ENCODE measurements around the gene SMARCC1.
"Not testable (repeated sequence)": the region's sequence is repeated elsewhere in the genome, so short reads cannot be mapped to it uniquely, and the experiment has no call there.

SMARCC1 gene

DNA sequence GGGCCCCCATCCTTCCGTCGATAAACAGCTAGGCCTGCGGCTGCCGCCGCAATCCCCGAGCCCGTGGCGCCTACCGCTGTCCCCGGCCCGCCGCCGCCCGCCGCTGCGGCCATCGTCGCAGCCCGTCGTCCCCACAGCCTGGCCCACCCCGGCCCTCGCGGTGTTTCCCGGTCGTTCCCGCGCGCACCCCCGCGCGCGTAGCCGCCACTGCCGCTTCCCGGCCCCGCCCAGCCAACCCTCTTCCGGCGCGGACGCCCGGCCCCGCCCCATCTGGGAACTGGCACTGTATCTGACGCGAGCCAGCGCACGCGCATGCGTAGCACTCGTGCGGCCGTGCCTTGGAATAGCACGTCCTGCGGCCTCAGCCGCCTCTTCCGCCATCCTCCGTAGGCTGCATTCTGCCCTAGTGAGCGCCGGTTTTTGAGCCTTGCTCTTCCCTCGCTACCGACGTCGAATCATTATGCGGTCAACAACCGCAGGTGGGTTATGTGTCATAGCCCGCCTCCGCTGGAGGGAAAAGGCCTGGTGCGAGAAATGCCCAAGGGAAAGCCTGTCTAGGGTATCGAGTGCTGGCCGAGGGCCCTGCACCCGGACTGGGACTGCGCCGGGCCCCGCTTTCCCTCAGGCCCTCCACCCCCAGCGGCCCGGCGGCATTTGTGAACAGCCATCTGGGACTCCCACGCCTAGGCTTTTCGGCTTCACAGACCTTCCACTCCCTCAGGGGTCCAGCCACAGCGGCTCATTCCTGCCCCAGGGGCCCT is at the start of gene SMARCC1:
Gene SMARCC1, minus strand, starts transcription at position 209 of the 761 bp plus-strand sequence. Its CDS starts 96 bp downstream, at position 113.
- DNase-seq: peak; percentile 84 to 95

DNA sequence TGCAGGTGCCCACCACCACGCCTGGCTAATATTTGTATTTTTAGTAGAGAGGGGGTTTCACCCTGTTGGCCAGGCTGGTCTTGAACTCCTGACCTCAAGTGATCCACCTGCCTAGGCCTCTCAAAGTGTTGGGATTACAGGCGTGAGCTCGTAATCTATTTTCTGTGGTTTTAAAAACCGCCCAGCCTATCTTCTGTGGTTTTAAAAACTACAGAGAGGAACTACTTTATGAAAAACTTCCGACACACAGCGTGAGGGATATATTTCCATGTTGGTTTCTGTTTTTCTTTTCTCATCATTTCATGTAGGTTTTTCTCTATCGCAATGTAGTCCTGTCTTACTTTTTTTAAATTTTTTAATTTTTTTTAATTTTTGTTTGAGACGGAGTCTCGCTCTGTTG is 47.8 kb upstream of the SMARCC1 start:
- DNase-seq: not testable (repeated sequence)

- DNase-seq: no peak
Measured at GRCh38 chr3:47825590-47825989, 43.9 kb upstream of the SMARCC1 start.

- peak; percentile 17 to 74 for DNase-seq
Measured at GRCh38 chr3:47824541-47825473, 43.1 kb upstream of the SMARCC1 start.

GRCh38 chr3:47817609-47818008 is 35.9 kb upstream of the SMARCC1 start:
- DNase-seq: no peak

- no peak for DNase-seq
Measured at GRCh38 chr3:47813551-47814177, 32.0 kb upstream of the SMARCC1 start.

GRCh38 chr3:47804577-47804976 is 22.9 kb upstream of the SMARCC1 start:
- no peak for DNase-seq

DNA sequence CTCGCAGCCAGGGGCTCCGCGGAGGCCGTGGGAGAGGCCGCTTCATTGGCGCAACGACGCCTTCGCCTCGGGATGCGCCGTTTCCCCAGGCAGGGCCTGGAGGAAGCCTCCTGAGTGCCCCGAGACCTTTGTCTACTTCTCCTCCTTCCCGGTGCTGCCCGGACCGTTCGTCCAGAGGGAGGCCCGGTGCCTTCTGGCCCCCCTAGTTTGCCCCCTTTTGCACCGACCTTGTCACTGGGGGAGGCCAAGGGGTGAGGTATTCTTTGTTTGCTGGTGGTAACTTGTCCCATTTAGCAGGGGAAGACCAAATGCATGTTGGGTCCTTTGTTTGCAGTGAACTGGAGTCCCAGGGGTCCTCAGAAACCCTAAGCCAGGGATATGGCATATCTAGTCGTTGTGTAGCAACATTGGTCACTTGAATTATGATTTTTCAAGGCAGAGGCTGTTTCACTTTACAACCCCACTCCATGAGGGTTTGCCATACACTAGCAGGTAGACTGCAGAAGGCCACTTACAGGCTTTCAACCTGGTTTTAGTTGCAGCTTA is 21.9 kb upstream of the SMARCC1 start:
- peak in 1 of 2 experiments; percentile 2 for DNase-seq

GRCh38 chr3:47802734-47803479 is 21.2 kb upstream of the SMARCC1 start, which contains the start of gene DHX30:
DHX30 (plus strand) TSS chr3:47803138; CDS start chr3:47810684, 7,546 bp downstream.
- peak; percentile 13 to 52 for DNase-seq

GRCh38 chr3:47799733-47800132 is 18.0 kb upstream of the SMARCC1 start:
- no peak for DNase-seq

DNA sequence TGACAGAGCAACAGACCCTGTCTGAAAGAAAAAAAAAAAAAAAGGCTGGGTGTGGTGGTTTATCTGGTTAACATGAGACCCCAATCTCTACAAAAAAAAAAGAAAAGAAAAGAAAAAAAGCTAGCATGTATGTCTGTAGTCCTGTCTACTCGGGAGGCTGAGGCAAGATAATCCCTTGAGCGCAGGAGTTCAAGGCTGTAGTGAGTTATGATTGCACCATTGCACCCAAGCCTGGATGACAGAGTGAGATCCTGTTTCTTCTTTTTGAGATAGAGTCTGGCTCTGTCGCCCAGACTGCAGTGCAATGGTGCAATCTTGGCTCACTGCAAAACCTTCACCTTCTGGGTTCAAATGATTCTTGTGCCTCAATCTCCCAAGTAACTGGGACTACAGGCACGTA is 12.9 kb upstream of the SMARCC1 start:
- no peak for DNase-seq

GRCh38 chr3:47792699-47793098 is 11.0 kb upstream of the SMARCC1 start:
- DNase-seq: no peak

DNA sequence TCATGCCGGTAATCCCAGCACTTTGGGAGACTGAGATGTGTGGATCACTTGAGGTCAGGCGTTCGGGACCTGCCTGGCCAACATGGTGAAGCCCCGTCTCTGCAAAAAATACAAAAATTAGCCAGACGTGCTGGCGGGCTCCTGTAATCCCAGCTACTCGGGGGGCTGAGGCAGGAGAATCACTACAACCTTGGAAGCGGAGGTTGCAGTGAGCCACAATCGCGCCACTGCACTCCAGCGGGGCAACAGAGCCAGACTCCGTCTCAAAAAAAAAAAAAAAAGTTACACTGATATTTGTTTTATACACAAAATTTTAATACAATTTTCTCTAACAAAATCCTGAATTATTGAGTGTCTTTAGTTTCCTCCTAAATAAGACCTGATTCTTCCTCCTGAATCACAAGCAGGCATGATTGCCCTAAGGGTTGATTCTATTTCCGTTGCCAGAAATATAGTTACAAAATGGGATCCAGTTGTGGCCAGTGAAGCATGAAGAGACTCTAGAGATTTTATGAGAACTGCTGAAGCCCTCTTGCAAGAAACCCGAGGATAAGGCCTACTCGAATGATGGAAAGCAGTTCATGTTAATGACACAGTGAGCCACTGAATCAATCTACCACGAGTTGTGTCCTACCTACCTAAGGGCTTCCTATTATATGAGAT is 9.6 kb upstream of the SMARCC1 start:
- DNase-seq: no peak

DNA sequence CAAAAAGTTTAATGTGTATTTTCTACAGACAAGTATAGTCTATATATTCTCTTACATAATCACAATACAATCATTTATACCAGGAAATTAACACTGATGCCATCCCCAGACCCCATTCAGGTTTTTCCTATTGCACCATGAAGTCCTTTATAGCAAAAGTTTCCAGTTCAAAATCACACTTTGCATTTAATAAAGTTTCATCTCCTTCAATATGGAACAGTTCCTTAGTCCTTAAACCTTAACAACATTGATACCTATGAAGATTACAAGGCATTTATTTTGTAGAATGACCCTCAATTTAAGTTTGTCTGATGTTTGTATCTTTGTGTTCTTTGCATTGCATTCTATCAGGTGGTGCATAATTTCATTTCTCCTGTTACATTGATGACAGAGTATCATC is 2.0 kb upstream of the SMARCC1 start:
- DNase-seq: no peak

DNA sequence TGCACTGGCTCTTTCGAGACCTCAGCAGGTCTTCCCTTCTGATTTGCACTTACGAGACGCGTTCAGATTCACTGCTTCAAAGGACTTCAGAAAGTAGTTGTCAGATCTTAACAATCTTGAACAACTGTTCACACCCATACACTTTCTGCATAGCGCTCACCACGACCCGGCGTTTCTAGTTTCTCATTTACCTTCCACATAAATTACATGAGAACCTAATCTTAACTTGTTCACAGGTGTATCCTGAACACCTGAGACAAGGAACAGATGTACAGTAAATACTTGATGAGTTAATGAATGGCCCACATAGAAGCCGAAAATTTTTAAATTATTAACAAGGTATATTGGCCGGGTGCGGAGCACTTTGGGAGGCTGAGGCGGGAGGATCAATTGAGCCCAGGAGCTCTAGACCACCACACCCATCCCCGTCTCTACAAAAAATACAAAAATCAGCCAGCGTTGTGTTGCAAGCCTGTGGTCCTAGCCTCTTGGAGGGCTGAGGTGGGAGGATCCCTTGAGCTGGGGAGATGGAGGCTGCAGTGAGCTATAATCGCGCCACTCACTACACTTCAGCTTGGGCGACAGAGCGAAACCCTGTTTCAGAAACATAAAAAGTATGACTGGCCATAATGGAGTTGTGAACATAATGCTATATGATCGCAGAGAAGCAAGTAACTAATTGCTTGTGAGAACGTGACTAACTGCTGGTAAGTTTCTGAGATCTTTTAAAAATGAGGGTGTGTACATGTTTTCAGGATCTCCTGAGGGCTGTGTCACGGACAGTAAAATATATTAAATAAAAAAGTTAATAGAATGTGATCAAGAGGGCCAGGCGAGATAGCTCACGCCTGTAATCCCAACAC is 984 bp upstream of the SMARCC1 start:
- no peak for DNase-seq

DNA sequence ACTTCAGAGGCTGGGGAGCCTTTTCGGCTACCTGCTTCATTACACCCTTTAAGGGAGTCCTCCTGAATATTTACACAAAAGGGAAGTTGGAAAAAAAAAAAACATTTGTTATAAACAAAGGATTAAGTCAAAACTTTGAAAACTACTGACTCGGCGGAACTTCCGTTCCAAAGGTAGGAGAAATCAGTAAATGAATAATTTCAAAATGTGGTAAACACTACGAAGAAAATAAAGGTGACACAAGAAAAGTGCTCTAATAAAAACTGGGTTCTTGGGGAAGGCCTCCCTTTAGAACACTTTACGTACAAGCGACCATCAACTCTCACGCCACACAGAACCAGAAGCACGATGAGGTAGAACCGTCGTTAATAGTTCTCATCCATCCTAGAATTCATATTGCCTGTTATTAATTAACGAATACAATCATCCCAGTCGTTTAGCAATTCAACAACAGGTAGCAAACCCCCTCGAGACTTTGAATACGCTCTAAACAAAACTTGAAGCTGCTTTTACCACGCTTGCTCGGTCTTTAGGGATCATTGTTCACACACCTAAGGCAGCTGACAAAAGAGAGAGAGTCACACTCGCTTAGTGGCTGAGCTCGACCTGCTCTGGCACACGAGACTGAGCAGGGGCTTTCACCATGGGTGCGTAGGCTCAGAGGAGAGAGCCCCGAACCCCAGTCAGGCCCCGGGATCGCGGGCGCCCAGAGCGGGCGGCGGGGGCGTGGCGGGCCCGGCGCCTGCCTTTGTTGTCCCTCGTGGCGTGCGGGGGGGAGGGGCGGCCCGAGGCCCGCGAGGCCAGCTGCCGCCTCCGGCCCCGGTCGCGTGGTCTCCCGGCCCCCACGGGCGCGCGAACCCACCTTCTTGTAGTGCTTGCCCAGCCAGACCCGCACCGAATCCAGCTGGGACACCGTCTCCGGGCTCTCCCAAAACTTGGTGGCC is 680 bp downstream of the SMARCC1 start:
- peak in 1 of 2 experiments; percentile 23 for DNase-seq

GRCh38 chr3:47778746-47779145 is 2.9 kb downstream of the SMARCC1 start:
- no peak for DNase-seq

DNA sequence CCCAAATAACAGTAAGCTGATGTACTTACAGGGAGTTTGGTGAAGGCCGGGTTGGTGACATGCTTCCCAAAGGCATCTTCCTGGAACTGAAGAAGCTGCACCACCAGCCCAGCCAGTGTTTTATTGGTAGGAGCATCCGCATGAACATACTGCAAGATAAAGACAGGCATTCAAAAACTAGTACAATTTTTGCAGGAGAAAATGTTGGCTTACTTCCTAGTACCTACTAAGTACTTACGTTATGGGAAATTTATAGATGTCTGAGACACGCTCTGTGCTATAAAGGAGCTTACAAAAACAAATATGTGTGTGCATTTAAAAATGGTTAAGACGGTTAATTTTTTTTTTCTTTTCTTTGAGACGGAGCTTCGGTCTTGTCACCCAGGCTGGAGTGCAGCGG is 8.9 kb downstream of the SMARCC1 start:
- DNase-seq: no peak

DNA sequence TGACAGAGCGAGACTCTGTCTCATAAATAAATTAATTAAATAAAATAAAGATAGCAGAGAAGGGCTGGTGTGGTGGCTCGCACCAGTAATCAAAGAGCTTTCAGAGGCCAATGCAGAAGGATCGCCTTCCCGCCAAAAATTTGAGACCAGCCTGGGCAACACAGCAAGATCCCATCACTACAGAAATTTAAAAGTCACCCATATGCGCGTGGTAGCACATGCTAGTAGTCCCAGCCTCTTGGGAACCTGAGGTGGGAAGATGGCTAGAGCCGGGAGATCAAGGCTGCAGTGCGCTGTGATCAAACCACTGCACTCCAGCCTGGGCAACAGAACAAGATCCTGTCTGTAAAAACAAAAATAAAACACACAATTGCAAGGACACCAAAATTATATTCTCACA is 9.6 kb downstream of the SMARCC1 start:
- DNase-seq: no peak
